HepG2 (cell line): ENCODE results near the gene DDHD1. TPM values are rescaled to one million over a fixed set of nuclear protein-coding genes. Genes with fewer than 3 reads are reported as not detected.

ENCODE experiments used
- ATAC-seq: fragments of 200-7000 bp; cut with Tn5 transposase; 3 replicates; pipeline ENCODE4 v1.9.1; 2020; ENCODE audit warnings: mild to moderate bottlenecking, moderate library complexity
- BruUV-seq: library from RNA; stranded (reverse); fragments of 400-500 nt; replicated peaks from 2 replicates; lab custom pipeline; 2021; lab: Mats Ljungman, UMichigan
- CTCF ChIA-PET: fragments of 300-600 bp; formaldehyde crosslinking; extraction: SDS; loops from one replicate; lab custom pipeline; 2021; ENCODE audit warnings: low total read pairs, inconsistent platforms, low intra/inter-chr PET ratio; lab: Yijun Ruan, JAX
- POLR2A ChIA-PET: fragments of 350-600 bp; sonication (Branson Sonifier 250); formaldehyde crosslinking; loops from one replicate; lab custom pipeline; 2020; ENCODE audit warnings: antibody characterized with exemption, inconsistent platforms; lab: Yijun Ruan, JAX
- DNase-seq: peaks from one replicate; pipeline ENCODE4 v3.0.0-alpha.2; 2015; ENCODE audit warnings: low spot score
- FAIRE-seq: peaks from 3 replicates; lab custom pipeline; 2011; peaks lifted over from hg19 to GRCh38; lab: Jason Lieb, UNC
- H2AFZ ChIP-seq: one replicate; pipeline ENCODE4 v1.6.1; 2011; ENCODE audit warnings: low read length, inconsistent platforms
- H3K27ac ChIP-seq: fragments of 300-600 bp; 3 replicates; pipeline ENCODE4 v1.8.0; 2011; ENCODE audit warnings: mixed run types, mild to moderate bottlenecking, mixed read lengths, low read length, inconsistent platforms; ENCODE audit not compliant: insufficient read depth; ENCODE audit errors: extremely low read length
- H3K27me3 ChIP-seq, 2 experiments: fragments of 200-600 bp in 1 of 2; 2 replicates in 1 of 2; 3 replicates in 1 of 2; pipeline versions ENCODE4 v1.6.0 to v1.8.0; 2011; ENCODE audit warnings: low read length in 2 of 2, mild to moderate bottlenecking in 2 of 2, moderate library complexity in 2 of 2, inconsistent platforms in 1 of 2; ENCODE audit not compliant: insufficient read depth in 2 of 2, control insufficient read depth in 1 of 2
- H3K36me3 ChIP-seq, 2 experiments: fragments of 200-600 bp in 1 of 2; replicated peaks in 1 of 2; 2 replicates in 1 of 2; 3 replicates in 1 of 2; pipeline versions ENCODE4 v1.5.1 to v1.8.0; 2011; ENCODE audit warnings: low read length in 2 of 2, inconsistent platforms in 1 of 2; ENCODE audit not compliant: insufficient read depth in 2 of 2, control insufficient read depth in 1 of 2
- H3K4me1 ChIP-seq: 2 replicates; pipeline ENCODE4 v1.5.1; 2012; ENCODE audit warnings: low read length, inconsistent platforms; ENCODE audit not compliant: insufficient read depth
- H3K4me2 ChIP-seq: 2 replicates; pipeline ENCODE4 v1.6.0; 2011; ENCODE audit warnings: low read depth, low read length, inconsistent platforms
- H3K4me3 ChIP-seq, 3 experiments: fragments of 200-600 bp in 1 of 3; sonication (generic), shearing (Covaris generic) in 1 of 3; replicated peaks in 1 of 3; 2 replicates each; pipeline ENCODE4 v1.5.1; 2011 to 2016; ENCODE audit warnings: low read length in 3 of 3, inconsistent platforms in 2 of 3, low read depth in 2 of 3, mild to moderate bottlenecking in 2 of 3, control low read depth in 1 of 3, mixed read lengths in 1 of 3; ENCODE audit not compliant: insufficient read depth in 1 of 3
- H3K79me2 ChIP-seq: one replicate; pipeline ENCODE4 v1.6.1; 2011; ENCODE audit warnings: low read length, inconsistent platforms; ENCODE audit not compliant: insufficient read depth
- H3K9ac ChIP-seq: 2 replicates; pipeline ENCODE4 v1.6.0; 2011; ENCODE audit warnings: mild to moderate bottlenecking, low read depth, low read length, inconsistent platforms; ENCODE audit not compliant: insufficient read depth
- H3K9me3 ChIP-seq: 2 replicates; pipeline ENCODE4 v1.5.1; 2012; ENCODE audit warnings: mild to moderate bottlenecking, low read length
- H4K20me1 ChIP-seq: 2 replicates; pipeline ENCODE4 v1.6.0; 2011; ENCODE audit warnings: inconsistent platforms, mild to moderate bottlenecking, low read length, moderate library complexity; ENCODE audit not compliant: insufficient read depth
- E2F2 ChIP-seq: sonication (generic); formaldehyde crosslinking; IDR thresholded peaks from 2 replicates; pipeline ENCODE4 v1.4.0; 2020; ENCODE audit warnings: missing genetic modification reagents, borderline replicate concordance
- EED ChIP-seq: sonication (generic); formaldehyde crosslinking; IDR thresholded peaks from 2 replicates; pipeline ENCODE4 v1.5.0; 2020; ENCODE audit warnings: mild to moderate bottlenecking, missing genetic modification reagents
- HNRNPLL ChIP-seq: fragments of 200-400 bp; formaldehyde crosslinking; IDR thresholded peaks from 2 replicates; pipeline ENCODE4 v1.6.1; 2017; ENCODE audit warnings: mild to moderate bottlenecking, low read depth, low read length; ENCODE audit not compliant: poor library complexity, severe bottlenecking
- MAZ ChIP-seq, 2 experiments: sonication (generic) in 1 of 2; formaldehyde crosslinking in 1 of 2; IDR thresholded peaks; 2 replicates each; pipeline versions ENCODE4 v1.5.0 to v1.6.1; 2012 to 2020; ENCODE audit warnings: low read depth in 2 of 2, mild to moderate bottlenecking in 2 of 2, borderline replicate concordance in 1 of 2, improper control_type of control experiment in 1 of 2, low read length in 1 of 2, missing genetic modification reagents in 1 of 2, moderate library complexity in 1 of 2
- NFKBIZ ChIP-seq: IDR thresholded peaks from 2 replicates; pipeline ENCODE4 v1.6.1; 2018; ENCODE audit warnings: missing genetic modification reagents, missing compliant biosample characterization
- SMC3 ChIP-seq: IDR thresholded peaks from 2 replicates; pipeline ENCODE4 v1.6.1; 2011; ENCODE audit warnings: low read length, improper control_type of control experiment
- TEAD2 ChIP-seq: sonication (generic); formaldehyde crosslinking; IDR thresholded peaks from 2 replicates; pipeline ENCODE4 v1.9.0; 2021; ENCODE audit warnings: missing genetic modification reagents
- XBP1 ChIP-seq: sonication (generic); formaldehyde crosslinking; IDR thresholded peaks from 2 replicates; pipeline ENCODE4 v1.5.0; 2020; ENCODE audit warnings: missing genetic modification reagents
- ZNF142 ChIP-seq: sonication (generic); formaldehyde crosslinking; IDR thresholded peaks from 2 replicates; pipeline ENCODE4 v1.4.0; 2020; ENCODE audit warnings: missing genetic modification reagents
- ZNF230 ChIP-seq: sonication (generic); formaldehyde crosslinking; IDR thresholded peaks from 2 replicates; pipeline ENCODE4 v1.4.0; 2020; ENCODE audit warnings: mild to moderate bottlenecking, missing genetic modification reagents
- ZNF329 ChIP-seq: sonication (generic); formaldehyde crosslinking; IDR thresholded peaks from 2 replicates; pipeline ENCODE4 v1.9.0; 2021; ENCODE audit warnings: low read depth, mild to moderate bottlenecking, missing genetic modification reagents
- ZNF781 ChIP-seq: sonication (generic); formaldehyde crosslinking; IDR thresholded peaks from 2 replicates; pipeline ENCODE4 v1.5.1; 2020; ENCODE audit warnings: borderline replicate concordance, mild to moderate bottlenecking, missing genetic modification reagents; ENCODE audit errors: not compliant biosample characterization
- WGBS: methylation state at CpG from one replicate; pipeline ENCODE4 v1.1.6; 2017; ENCODE audit warnings: low lambda C conversion rate; 5-methylcytosine and 5-hydroxymethylcytosine counted together
- in situ Hi-C: cut with HindIII; loops from 2 replicates; pipeline ENCODE4 v1.10.0; 2017; ENCODE audit warnings: low pct_unique_long_range_greater_than_20kb; ENCODE audit not compliant: extremely low pct_ligation_motif_present
- intact Hi-C: fragments of 100-400 bp; cut with micrococcal nuclease; formaldehyde crosslinking; loops from one replicate; pipeline ENCODE4 v1.10.0; 2022; ENCODE audit not compliant: unreplicated experiment
- polyA plus RNA-seq, 8 experiments: library from polyadenylated mRNA; depleted of rRNA in 3 of 8; stranded (reverse) in 7 of 8; unstranded in 1 of 8; fragments of >200 nt; fragmentation: Illumina TruSeq in 4 of 8; extraction: Trizol in 4 of 8; gene quantifications; 2 replicates each; pipeline versions ENCODE4 v1.2.1 to v1.2.3, GENCODE V29; 2011 to 2016; ENCODE audit warnings: low read depth in 4 of 8, missing spikeins in 1 of 8, mixed read lengths in 1 of 8; ENCODE audit not compliant: insufficient read depth in 1 of 8
- total RNA-seq, 5 experiments: library from RNA; depleted of rRNA; stranded (reverse); fragments of >200 nt; fragmentation: Illumina TruSeq; extraction: Trizol; gene quantifications; 2 replicates each; pipeline ENCODE4 v1.2.3, GENCODE V29; 2016; ENCODE audit warnings: low read depth in 1 of 5
- TF ChIP-seq, protein P1 (sequence below): sonication (generic); formaldehyde crosslinking; IDR thresholded peaks from 2 replicates; pipeline ENCODE4 v1.5.0; 2020; ENCODE audit warnings: mild to moderate bottlenecking, missing genetic modification reagents, moderate library complexity

DDHD1 gene
- total and polyA plus RNA-seq, 2 of the 13 experiments (the other 11 are each of a cell fraction or from before 2014, with no cell fraction given): 4.6 to 8.3 TPM

DNA sequence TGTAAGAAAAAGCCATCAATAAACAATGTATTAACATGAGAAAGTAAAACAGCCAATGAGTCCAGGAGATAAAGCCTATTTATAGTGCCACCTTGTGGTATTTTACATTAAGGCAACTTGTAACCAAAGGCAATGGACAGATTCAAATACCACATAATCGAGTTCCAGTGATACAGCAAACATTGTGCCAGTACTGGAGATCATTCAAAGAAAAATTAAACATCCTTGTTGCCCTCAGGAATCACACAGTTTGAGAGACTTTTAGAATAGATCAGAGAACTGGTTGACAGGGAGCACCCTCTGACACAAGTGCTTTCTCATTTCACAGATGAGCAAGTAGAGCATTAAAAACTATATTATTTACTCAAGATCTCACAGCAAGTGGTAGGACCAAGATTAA, 98.1 kb downstream of the DDHD1 start (continued):
- TF ChIP-seq NFKBIZ (CRISPR knock-in tag) (no peak), XBP1 (CRISPR knock-in tag) (no peak), SMC3 (peak; percentile 74)
- TF ChIP-seq, protein P1, sequence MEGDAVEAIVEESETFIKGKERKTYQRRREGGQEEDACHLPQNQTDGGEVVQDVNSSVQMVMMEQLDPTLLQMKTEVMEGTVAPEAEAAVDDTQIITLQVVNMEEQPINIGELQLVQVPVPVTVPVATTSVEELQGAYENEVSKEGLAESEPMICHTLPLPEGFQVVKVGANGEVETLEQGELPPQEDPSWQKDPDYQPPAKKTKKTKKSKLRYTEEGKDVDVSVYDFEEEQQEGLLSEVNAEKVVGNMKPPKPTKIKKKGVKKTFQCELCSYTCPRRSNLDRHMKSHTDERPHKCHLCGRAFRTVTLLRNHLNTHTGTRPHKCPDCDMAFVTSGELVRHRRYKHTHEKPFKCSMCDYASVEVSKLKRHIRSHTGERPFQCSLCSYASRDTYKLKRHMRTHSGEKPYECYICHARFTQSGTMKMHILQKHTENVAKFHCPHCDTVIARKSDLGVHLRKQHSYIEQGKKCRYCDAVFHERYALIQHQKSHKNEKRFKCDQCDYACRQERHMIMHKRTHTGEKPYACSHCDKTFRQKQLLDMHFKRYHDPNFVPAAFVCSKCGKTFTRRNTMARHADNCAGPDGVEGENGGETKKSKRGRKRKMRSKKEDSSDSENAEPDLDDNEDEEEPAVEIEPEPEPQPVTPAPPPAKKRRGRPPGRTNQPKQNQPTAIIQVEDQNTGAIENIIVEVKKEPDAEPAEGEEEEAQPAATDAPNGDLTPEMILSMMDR (CRISPR knock-in tag): peak; percentile 78

DNA sequence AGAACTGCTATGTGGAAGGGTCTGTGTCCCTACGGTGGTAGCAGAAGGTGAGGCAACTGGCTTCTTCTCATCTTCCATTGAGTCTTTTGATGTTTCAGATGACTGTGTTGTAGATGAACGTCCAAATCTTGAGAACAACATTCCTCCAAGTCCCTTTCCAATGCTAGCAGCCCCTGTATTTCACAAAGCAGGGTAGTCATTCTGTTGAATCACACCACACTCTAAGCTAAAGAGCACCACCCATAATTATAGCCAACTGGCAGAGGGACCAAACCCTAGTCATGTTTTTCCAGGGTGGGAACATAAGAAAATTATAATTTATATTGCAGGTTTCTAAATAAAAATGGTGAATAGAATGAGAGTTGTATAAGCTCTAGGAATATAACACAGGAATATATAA, 98.7 kb downstream of the DDHD1 start:
- no peak for ATAC-seq
- no peak overlapping the region for H3K4me3 ChIP-seq
- H4K20me1 ChIP-seq: no peaks in the 10 kb centered on the region
- peaks cover 2 to 4% of the 10 kb centered on the region in 2 experiments; a peak in 1 of 5 replicates for H3K36me3 ChIP-seq
- in situ Hi-C loops: no loop called here
- CTCF ChIA-PET: no interaction called here
- no peaks in the 10 kb centered on the region for H3K27me3 ChIP-seq
- no TSS peak for BruUV-seq
- no peak overlapping the region for H3K27ac ChIP-seq
- no peak for FAIRE-seq
- H3K4me1 ChIP-seq: no peaks in the 10 kb centered on the region
- WGBS: 94% methylated on average over 2 of the region's 2 CpGs
- H2AFZ ChIP-seq: no peak overlapping the region
- no peaks in the 10 kb centered on the region for H3K79me2 ChIP-seq
- no peak overlapping the region for H3K4me2 ChIP-seq
- H3K9ac ChIP-seq: no peak overlapping the region
- DNase-seq: no peak
- intact Hi-C loops: loop anchor here (2.0 to 10.0 kb wide), 2 partner anchors 94 to 250 kb away; no protein-coding TSS in a partner anchor
- POLR2A ChIA-PET: interaction anchor here (0.9 kb wide), 1 partner anchor 94 kb away, joined by 3 read pairs; no protein-coding TSS in a partner anchor
- H3K9me3 ChIP-seq: no peaks in the 10 kb centered on the region
- TF ChIP-seq ZNF142 (CRISPR knock-in tag) (no peak), HNRNPLL (no peak), EED (CRISPR knock-in tag) (no peak), E2F2 (CRISPR knock-in tag) (no peak), TEAD2 (no peak), ZNF781 (CRISPR knock-in tag) (no peak), MAZ (IDR thresholded peaks at IDR 0.05; ENCODE audit: borderline replicate concordance, low read depth, low read length) (no peak), MAZ (CRISPR knock-in tag; IDR thresholded peaks at IDR 0.05; ENCODE audit: low read depth) (no peak), ZNF329 (CRISPR knock-in tag) (no peak), ZNF230 (CRISPR knock-in tag) (no peak)
